Midbrain (tissue), 1 donor: Measurements from ENCODE around the gene THOC6.
A peak's percentile ranks its signal among the peaks of the same experiment; 100 is the strongest.

Experiments used
- DNase-seq: peaks from one replicate; lab custom pipeline; 2025; lab: John Stamatoyannopoulos, UW

The THOC6 gene

DNA sequence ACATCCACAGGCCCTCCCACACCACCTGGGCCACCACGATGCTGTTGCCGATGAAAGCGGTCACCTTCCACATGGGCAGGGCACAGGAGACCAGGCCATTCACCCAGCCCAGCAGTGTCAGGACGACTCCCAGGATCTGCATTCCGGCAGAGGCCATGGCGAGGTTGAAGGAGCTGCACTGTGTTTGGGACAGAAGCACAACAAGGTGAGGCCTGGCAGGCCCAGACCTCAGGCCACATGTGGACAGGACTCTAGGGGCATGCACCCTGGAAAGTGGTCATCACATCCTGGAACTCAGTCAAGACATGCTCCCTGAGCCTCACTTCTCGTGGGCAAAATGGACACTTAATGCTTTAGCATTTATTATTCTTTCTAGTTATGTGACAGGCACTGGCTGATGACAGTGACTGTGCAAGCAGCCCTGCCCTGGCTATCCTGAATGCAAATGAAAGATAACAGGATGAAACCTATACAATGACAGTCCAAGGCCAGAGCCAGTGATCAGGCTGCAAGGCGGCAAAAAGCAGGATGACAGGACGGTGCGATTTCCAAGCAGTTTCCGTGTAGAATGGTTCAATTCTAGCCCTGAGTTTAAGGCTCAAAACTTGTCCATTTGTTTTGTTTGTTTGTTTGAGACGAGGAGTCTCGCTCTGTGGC lies 7.8 kb upstream of the THOC6 start:
- DNase-seq, result no peak

DNA sequence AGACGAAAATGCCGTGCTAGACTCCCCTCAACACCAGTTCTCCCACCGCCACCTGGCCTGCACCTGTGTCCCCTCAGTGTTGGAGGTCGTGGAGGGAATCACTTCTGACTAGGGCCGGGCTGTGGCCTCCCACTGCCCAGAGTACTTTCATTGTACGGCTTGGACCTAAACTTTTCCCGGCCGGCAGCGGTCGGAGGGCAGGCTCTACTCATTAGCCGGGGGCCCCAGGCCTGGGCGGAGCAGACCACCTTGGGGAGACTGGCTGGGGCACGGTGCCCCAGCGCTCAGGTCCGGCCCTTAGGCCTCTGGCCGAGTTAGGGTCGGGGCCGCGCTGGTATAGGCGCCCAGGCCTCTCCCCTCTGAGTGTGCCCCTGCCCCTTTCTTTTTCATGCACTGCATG lies 6.5 kb upstream of the THOC6 start:
- no peak for DNase-seq

DNA sequence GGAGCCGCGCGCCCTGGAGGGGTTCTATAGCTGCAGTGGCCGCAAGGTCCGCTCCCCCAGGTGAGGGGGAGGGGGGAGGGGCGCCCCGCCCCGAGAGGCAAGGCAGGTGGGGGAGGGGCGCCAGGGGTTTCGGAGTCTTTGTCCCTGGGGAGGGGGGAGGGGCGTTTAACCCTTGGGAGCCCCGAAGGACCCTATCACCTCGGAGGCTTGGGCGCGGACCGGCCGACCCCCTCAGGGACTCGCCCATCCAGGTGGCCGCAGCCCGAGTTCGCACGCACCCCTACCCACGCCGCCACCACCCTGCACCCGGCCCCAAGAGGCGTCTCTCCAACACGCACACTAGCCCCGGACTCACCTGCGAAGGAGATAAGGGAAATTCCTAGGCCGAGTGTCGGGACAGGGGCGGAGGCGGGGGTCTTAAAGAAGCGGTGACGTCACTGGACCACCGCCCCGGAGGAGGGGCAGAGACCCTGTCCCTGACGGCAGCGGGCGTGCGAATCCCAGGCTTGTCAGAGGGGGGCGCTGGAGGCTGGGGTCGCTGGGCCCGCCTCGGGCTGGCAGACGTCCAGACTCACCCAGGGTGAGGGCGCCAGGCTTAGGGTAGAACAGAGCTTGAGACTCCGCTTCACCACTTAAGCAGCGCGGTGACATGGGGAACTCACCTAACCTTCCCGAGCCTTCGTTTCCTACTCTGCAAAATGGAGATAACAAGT lies 5.9 kb upstream of the THOC6 start, which contains the start of gene CLDN6:
Gene CLDN6, minus strand, starts transcription at position 390 of the 713 bp plus-strand sequence. CDS start 2,162 bp downstream, outside the sequence.
- DNase-seq, result no peak

DNA sequence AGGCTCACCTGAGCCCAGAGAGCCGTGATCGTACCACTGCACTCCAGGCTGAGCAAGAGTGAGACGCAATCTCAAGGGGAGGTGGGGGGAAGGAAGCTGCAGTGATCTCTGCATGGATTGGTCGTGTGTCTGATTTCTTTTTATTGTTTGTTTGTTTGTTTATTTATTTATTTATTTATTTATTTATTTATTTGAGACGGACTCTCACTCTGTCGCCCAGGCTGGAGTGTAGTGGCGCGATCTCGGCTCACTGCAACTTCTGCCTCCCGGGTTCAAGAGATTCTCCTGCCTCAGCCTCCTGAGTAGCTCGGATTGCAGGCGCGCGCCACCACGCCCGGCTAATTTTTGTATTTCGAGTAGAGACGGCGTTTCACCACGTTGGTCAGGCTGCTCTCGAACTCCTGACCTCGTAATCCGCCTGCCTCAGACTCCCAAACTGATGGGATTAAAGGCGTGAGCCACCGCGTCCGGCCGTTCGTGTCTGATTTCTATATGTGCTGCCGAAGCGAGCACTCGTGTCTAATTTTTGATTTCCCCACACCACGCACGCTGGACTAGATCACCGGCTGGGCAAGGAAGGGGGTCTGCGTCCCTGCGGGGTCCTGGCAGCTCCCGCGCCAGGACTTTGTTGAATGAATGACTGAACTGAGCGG lies 4.1 kb upstream of the THOC6 start:
- DNase-seq, result no peak

DNA sequence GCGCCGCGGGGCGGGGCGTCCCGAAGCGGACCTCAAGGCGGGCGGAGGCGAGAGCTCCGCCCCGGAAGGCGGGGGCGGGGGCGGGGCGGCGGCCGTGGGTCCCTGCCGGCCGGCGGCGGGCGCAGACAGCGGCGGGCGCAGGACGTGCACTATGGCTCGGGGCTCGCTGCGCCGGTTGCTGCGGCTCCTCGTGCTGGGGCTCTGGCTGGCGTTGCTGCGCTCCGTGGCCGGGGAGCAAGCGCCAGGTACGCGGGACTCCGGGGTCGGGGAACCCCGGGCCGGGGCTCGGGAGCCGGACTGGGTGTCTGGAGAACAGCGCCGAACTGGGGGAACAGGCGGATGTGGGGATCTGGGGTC lies 3.6 kb upstream of the THOC6 start, which contains the start of gene TNFRSF12A:
Gene TNFRSF12A, plus strand, starts transcription at position 122 of the 357 bp plus-strand sequence. Its CDS starts 30 bp downstream, at position 152.
- peak; percentile 17 for DNase-seq

DNA sequence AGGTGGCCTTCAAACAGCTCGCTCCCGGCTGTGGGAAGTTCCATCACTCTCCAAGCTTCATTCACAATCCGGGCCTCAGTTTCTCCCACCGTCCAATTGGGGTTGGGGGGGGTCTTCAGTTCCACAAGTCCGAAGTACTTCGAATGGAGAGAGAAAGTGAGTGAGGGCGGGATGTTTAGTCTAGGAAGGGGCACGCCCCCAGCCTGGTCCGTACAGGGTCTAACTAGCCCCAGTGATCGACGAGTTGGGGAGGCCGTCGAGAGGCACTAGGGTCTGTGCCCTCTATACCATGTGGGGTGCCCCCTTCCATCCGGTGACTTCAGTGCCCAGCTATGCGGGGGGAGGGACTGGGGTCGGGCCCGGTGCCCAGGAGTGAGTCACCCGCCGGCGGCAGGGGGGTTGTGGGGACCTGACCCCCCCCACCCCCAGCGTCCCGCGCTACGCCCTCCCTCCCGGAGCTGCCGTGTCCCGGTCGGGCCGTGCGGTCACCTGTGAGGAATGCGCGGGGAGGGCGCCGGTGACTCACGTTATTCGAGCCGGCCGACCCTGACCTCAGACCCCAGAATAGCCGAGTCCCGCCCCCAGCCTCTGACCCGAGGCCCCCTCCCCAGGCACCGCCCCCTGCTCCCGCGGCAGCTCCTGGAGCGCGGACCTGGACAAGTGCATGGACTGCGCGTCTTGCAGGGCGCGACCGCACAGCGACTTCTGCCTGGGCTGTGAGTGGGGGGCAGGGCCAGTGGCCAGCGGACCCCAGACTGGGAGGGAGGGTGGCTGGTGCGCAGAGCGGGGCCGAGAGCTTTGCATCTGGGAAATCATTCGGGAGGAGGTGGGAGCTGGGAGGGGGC lies 3.0 kb upstream of the THOC6 start:
- DNase-seq, result peak; percentile 26

DNA sequence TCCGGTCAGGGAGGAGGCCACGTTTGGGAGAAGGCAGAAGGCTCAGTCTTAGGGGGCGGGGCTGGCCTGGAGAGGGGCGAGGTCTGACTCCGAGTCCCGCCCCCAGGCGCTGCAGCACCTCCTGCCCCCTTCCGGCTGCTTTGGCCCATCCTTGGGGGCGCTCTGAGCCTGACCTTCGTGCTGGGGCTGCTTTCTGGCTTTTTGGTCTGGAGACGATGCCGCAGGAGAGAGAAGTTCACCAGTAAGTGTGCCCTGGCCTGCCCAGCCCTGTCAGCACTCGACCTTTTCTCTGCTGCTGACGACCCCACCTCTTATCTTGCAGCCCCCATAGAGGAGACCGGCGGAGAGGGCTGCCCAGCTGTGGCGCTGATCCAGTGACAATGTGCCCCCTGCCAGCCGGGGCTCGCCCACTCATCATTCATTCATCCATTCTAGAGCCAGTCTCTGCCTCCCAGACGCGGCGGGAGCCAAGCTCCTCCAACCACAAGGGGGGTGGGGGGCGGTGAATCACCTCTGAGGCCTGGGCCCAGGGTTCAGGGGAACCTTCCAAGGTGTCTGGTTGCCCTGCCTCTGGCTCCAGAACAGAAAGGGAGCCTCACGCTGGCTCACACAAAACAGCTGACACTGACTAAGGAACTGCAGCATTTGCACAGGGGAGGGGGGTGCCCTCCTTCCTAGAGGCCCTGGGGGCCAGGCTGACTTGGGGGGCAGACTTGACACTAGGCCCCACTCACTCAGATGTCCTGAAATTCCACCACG lies 2.2 kb upstream of the THOC6 start:
- peak; percentile 19 for DNase-seq

DNA sequence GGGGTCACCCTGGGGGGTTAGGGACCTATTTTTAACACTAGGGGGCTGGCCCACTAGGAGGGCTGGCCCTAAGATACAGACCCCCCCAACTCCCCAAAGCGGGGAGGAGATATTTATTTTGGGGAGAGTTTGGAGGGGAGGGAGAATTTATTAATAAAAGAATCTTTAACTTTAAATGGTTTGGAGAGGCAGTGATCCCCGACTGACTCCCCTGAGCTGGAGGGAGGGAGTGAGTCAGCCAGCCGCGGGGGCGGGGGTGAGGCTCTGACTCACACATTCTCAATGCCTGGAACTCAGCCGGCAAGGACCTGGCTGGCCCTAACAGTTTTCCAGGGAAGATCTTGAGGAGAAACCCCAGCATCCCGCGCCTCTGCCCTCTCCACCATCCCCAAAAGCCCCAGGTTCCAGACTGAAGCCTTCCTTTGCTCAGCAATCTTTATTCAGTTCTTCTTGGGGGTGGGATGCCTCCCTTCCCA lies 1.6 kb upstream of the THOC6 start:
- DNase-seq, result no peak

DNA sequence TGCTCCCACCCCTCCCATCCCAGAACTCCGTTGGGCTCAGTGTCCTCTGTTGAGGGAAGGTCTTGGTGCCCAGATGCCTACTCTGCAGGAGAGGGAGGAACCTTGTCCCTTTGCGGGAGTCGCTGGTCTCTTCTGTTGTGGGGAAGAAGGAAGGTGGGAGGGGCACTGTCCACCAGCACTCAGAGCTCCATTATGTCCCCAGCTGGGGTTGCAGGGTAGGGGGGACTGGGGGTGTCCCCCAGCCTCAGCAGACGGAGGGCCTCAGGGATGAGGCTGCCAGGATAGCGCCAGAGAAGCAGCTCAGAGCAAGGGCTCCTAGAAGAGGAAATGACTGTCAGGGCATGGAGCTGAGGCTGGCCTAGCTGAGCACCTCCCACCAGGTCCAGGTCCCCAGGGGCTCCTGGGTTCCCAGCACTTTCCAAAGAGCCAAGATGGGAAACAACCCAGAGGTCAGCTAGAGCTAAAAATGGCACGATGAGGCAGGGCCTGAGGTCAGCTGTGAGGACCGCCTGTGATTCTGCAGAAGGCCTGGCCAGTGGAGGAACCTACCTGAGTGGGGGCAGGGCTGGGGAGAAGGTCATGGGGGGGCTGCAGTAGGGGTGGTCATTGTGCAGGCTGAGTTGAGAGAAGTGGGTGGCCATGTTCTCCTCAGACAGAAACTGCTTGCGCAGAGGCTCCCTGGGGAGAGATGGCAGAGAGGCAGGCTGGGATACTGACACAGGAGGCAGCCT lies 986 bp upstream of the THOC6 start:
- no peak for DNase-seq

DNA sequence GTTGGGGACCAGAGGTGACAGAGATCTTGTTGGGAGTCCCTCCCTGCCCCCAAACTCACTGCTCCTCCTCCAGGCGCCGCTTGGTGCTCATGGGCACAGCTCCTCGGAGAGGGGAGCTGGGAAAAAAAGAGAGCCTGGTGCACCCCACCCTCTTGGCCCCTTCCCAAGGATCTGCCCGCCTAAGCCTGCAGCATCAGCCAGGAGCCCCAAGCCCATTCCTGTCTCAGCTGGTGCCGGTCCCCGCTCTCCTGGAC lies 493 bp upstream of the THOC6 start:
- DNase-seq, result peak; percentile 50

DNA sequence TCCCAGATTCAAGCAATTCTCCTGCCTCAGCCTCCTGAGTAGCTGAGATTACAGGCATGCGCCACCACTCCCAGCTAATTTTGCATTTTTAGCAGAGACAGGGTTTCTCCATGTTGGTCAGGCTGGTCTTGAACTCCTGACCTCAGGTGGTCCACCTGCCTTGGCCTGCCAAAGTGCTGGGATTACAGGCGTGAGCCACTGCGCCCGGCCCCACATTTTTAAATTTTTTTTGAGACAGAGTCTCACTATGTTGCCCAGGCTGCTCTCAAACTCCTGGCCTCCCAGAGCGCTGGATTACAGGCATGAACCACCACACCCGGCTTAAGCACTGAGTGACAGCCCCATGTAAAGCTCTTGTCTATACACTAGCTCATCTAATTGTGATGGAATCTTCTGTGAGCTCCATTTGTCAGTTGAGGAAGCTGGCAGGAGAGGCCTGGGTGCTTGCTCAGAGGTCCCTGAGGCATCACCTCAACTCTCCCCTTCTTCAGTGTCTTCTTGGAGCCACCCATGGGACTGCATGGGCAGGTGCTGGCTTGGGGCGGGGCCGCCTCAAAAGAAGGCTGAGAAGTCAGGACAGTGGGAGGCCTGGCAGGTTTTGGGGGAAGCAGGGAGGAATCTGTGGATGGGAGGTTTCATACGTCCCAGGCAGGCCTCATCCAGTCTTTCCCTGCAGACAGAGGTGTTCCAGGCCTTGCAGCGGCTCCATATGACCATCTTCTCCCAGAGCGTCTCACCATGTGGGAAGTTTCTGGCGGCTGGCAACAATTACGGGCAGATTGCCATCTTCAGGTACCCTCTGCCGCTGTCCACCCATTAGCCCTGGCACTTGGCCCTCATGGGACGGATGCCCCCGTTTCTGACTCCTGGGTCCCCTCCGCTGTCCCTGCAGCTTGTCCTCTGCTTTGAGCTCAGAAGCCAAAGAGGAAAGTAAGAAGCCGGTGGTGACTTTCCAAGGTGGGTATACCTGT lies 1.5 kb downstream of the THOC6 start:
- DNase-seq, result no peak

DNA sequence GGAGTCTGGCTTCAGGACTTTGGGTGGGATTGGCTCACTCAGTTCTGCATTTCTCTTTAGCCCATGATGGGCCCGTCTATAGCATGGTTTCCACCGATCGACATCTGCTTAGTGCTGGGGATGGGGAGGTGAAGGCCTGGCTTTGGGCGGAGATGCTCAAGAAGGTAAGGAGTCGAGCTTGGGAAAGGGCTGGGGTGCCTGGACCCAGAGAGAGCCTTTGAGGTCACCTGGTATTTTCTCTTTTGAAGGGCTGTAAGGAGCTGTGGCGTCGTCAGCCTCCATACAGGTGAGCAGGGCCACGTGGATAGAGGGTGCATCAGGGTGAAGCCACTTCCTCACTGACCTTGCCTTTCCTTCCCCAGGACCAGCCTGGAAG lies 2.2 kb downstream of the THOC6 start:
- DNase-seq, result no peak

DNA sequence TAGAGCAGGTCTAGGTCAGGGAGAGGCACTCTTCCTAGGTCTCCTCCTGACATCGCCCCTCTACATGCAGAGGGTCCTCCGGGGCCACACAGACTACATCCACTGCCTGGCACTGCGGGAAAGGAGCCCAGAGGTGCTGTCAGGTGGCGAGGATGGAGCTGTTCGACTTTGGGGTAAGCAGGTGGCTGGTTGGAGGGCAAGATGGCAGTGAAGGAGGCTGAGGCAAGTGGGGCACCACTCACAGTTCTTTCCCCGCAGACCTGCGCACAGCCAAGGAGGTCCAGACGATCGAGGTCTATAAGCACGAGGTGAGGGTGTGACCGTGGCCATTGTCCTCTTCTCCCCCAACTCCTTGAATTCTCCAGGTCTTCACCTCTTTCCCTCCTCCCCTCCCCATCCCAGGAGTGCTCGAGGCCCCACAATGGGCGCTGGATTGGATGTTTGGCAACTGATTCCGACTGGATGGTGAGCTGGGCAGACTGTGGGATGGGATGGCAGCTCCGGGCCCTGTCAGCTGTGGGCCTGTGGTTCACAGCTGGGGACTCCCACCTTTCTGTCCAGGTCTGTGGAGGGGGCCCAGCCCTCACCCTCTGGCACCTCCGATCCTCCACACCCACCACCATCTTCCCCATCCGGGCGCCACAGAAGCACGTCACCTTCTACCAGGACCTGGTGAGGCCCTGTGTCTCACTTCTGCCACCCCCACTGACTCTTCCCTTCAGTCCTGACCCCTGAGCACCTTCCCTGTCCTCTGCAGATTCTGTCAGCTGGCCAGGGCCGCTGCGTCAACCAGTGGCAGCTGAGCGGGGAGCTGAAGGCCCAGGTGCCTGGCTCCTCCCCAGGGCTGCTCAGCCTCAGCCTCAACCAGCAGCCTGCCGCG lies 3.0 kb downstream of the THOC6 start:
- DNase-seq, result no peak

DNA sequence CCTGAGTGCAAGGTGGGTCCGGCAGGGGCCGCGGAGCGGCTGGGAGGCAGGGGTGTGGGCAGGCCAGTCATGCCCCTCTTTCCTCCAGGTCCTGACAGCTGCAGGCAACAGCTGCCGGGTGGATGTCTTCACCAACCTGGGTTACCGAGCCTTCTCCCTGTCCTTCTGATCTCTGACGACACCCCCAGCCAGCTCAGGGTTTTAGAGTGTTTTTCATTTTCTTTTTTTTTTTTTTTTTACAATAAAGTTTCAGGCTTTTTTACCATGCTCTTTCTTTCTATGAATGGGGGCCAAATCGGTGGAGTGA lies 3.6 kb downstream of the THOC6 start:
- DNase-seq, result no peak

DNA sequence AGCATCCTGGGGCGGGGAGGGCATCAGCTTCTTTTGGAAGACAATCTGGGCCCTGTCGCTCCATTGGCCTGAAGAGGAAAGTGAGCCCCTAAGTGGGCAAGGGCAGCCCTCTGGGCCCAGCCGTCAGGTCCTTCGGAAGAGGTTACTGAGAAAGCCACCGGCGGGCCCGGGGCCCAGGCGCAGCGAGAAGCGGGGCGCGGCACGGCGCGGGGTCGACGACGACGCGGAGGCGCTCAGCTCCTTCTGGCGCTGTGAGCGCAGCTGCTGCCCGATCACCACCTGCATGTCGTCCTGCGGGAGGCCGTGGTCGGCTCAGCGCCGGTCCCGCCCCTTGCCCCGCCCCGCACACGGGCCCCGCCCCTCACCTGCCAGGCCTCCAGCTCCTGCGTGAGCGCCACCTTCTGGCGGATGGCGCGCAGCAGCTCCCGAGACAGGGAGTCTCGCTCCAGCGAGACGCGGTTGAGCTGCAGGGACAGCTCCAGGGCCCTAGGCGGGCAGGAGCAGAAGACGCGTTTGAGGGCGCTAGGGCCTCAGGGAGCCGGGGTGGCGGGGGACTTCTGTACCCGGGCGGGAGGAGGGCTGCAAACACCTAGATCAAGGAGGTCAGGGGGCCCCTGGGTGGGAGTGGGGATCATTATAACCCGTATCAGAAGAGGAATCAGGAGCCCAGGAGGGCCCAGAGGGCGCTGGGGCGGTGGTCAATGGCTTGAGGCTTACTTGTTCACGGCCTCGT lies 4.3 kb downstream of the THOC6 start:
- DNase-seq, result peak; percentile 57

DNA sequence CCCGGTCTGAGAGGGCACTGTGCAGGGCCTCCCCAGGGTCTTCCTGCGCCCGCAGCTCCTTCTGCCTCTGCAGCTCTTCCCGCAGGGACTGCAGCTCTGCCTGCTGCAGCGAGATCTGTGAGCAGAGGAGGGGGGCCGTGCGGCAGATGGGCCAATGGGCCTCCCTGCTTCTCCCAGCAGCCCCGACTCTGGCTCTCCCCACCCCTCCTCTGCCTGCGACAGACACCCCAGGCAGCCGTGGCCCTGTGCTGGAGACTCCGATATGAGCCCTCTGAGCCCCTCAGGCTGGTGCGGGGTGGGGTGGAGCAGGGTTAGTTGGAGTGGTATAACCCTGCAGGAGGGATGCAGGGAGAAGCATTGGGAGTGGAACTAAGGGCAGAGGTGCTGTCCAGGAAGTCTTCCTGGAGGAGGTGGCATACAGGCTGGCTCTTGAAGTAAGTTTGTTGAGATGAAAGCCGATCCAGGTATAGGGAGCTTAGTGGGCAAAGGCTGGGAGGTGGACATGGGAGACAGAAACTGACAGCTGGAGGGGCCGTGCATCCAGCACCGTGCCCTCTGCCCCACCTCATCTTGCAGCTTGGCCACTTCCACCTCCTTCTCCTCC lies 5.0 kb downstream of the THOC6 start:
- DNase-seq, result no peak

DNA sequence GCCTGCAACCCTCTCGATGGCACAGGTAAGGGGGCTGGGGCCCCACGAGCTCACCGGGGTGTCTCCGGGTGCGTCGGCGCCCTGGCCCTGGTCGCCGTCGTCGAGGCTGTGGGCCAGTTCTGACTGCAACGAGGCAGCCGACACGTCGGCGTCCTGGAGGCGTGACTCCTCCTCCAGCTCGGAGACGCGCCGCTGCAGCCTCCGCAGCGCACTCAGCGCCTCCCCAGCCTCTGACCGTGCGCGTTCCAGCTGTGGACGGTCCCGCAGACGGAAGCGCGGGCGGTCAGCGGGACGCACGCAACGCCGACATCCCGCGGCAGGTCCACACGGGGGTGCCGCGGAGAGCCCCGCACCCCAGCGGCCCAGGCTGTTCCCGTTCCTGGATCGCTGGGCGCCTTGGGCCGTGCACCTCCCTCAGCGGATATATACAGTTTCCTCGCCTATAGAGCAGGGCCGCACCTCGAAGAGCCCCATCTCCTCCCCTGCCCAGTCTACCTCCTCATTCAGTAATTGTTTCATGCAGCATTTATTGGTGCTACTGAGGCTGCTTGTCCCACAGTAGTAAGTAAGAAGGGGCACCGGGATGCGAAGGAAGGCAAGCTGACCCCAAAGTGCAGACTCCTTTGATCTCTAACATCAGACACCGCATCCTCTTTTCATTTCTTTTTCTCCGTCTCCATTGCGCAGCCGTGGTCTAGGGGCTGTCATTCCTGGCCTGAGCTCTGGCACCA lies 5.8 kb downstream of the THOC6 start:
- no peak for DNase-seq
